BLaER1 treated with 17β-estradiol and CSF1 and Interleukin-3, amounts not matched to agents 10 nM and 100 nM (cell line): ENCODE data around the gene DUOXA2.
A peak's percentile ranks its signal among the peaks of the same experiment; 100 is the strongest.
"Not testable (repeated sequence)": the region's sequence is repeated elsewhere in the genome, so short reads cannot be mapped to it uniquely, and the experiment has no call there.

Experiments used
- H3K27ac ChIP-seq, 11 experiments: shearing (Covaris generic); formaldehyde crosslinking; 2 replicates each; pipeline ENCODE4 v1.8.1; 2022
- H3K27me3 ChIP-seq, 11 experiments: shearing (Covaris generic); formaldehyde crosslinking; 2 replicates each; pipeline ENCODE4 v1.8.1; 2022
- H3K36me3 ChIP-seq, 11 experiments: shearing (Covaris generic); formaldehyde crosslinking; 2 replicates each; pipeline ENCODE4 v1.8.1; 2022
- H3K4me1 ChIP-seq, 10 experiments: shearing (Covaris generic); formaldehyde crosslinking; 2 replicates each; pipeline ENCODE4 v1.8.1; 2022
- H3K4me2 ChIP-seq, 11 experiments: shearing (Covaris generic); formaldehyde crosslinking; 2 replicates each; pipeline ENCODE4 v1.8.1; 2022
- H3K4me3 ChIP-seq, 10 experiments: shearing (Covaris generic); formaldehyde crosslinking; 2 replicates each; pipeline ENCODE4 v1.8.1; 2022
- H3K9ac ChIP-seq, 11 experiments: shearing (Covaris generic); formaldehyde crosslinking; 2 replicates each; pipeline ENCODE4 v1.8.1; 2022
- H3K9me3 ChIP-seq, 11 experiments: shearing (Covaris generic); formaldehyde crosslinking; replicated peaks in 1 of 11; 2 replicates each; pipeline ENCODE4 v1.8.1; 2022
- H4K20me1 ChIP-seq, 11 experiments: shearing (Covaris generic); formaldehyde crosslinking; 2 replicates each; pipeline ENCODE4 v1.8.1; 2022
- Cebpa-rat ChIP-seq, 11 experiments: shearing (Covaris generic); IDR thresholded peaks; 2 replicates each; pipeline ENCODE4 v1.8.1; 2022

The DUOXA2 gene

DNA sequence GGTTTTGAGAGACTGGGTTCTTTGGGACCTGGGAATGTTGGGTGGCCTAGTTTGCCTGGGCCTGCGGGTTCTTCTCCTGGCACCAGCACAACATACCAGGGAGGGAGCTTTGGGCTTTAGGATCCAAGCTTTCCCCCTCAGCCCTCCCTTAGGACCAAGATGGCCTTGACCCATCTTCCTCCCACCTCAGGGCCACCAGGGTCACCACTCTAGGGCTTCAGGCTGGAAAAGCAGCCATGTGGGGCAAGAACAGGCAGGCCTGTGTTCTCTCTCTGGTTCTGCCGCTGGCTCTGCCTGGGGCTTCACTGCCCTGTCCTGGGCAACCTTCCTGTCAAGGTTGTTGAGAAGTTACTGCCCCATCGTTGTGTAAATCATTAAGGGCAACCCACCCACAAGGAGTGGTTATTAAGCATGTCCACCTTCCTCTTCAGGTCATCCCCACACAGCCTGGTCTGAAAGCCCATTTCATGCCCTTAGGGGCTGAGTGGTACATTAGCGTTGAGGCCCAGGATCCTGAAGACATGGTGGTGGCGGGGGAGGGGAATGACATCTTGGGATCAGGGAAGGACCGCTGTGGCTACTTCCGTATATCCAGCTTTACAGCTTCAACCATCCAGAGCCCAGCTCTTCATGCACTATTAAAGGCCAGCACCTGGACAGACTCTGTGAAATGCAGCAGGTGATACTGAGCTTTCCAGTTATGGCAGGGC lies 16.3 kb downstream of the DUOXA2 start:
- Histone ChIP-seq H3K27ac (no peak overlapping the region), H3K9me3 (peaks cover 0 to 8% (median 5%) of the 10 kb centered on the region in 11 experiments; a peak in 7 of 22 replicates), H3K4me1 (peaks cover 0 to 6% (median 0%) of the 10 kb centered on the region in 10 experiments; a peak in 2 of 20 replicates), H4K20me1 (no peaks in the 10 kb centered on the region), H3K36me3 (no peaks in the 10 kb centered on the region), H3K4me3 (no peak overlapping the region), H3K27me3 (peaks cover 0 to 7% (median 4%) of the 10 kb centered on the region in 11 experiments; a peak in 7 of 22 replicates), H3K9ac (no peak overlapping the region), H3K4me2 (no peak overlapping the region)
- no peak for TF ChIP-seq Cebpa-rat (IDR thresholded peaks at IDR 0.05)

DNA sequence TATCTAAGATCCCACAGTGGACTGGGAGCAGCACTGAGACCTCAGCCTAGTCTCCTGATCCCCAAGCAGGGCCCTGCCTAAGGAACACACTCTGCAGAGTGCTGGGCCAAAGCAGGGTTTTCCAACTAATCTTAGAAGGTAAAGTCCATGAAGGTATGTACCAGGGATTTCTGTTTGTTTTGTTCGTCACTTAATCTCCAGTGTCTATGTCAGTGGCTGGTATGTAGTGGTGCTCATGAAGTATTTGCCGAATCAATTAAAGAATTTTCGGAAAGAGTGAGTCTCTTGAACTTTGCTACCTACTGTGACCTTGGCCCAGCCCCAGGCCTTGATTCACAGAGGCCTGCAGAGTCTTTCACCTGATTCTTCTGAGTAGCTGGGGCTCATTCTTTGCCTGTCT lies 17.4 kb downstream of the DUOXA2 start:
- no peak overlapping the region for H3K4me2 ChIP-seq
- no peak overlapping the region for H3K9ac ChIP-seq
- H3K36me3 ChIP-seq: no peaks in the 10 kb centered on the region
- peaks cover 0 to 7% (median 4%) of the 10 kb centered on the region in 11 experiments; a peak in 7 of 22 replicates for H3K27me3 ChIP-seq
- H4K20me1 ChIP-seq: no peaks in the 10 kb centered on the region
- peaks cover 0 to 8% (median 5%) of the 10 kb centered on the region in 11 experiments; a peak in 7 of 22 replicates for H3K9me3 ChIP-seq
- H3K27ac ChIP-seq: no peak overlapping the region
- no peak overlapping the region for H3K4me3 ChIP-seq
- H3K4me1 ChIP-seq: peaks cover 0 to 8% (median 0%) of the 10 kb centered on the region in 10 experiments; a peak in 5 of 20 replicates
- TF ChIP-seq Cebpa-rat (IDR thresholded peaks at IDR 0.05): no peak

DNA sequence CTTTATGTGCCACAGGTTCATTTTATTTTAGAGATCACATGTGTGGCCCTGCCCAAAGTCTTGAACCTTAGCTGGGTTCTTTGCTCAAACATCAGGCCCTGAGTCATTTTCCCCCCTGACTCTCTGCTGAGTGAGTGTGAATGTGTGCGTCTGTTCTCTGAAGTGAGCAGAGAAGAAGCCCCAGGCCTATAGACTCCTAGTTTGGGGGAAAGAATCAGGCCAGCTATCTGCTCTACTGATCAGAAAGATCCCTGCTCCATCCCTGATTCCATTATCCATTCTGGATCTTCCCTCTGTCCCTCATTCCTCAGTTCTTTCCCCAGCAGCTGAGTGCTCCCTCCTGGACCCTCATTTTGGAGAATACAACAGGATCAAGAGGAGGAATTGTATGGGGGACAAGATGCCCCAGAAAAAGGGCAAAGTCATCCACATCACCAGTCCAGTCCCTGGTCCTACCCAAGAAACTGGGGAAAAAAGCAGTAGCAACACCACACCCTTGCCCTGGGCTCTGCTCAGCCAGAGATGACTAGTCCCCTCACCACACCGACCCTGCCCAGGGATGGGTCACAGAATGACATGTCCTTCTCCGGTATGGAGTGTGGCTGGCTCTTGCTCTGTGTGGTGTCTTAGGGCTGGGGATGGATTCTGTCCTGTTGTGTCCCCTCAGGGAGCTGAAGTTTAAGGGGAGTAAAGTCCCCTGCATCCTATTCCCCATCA lies 18.9 kb downstream of the DUOXA2 start:
- H3K9ac ChIP-seq: no peak overlapping the region
- H3K36me3 ChIP-seq: no peaks in the 10 kb centered on the region
- no peak overlapping the region for H3K4me2 ChIP-seq
- H3K4me1 ChIP-seq: peaks cover 0 to 12% (median 0%) of the 10 kb centered on the region in 10 experiments; a peak in 5 of 20 replicates
- peaks cover 0 to 7% (median 4%) of the 10 kb centered on the region in 11 experiments; a peak in 7 of 22 replicates for H3K27me3 ChIP-seq
- H4K20me1 ChIP-seq: no peaks in the 10 kb centered on the region
- no peak overlapping the region for H3K27ac ChIP-seq
- peaks cover 0 to 8% (median 5%) of the 10 kb centered on the region in 11 experiments; a peak in 7 of 22 replicates for H3K9me3 ChIP-seq
- TF ChIP-seq Cebpa-rat (IDR thresholded peaks at IDR 0.05): no peak
- no peak overlapping the region for H3K4me3 ChIP-seq

- Histone ChIP-seq H4K20me1 (no peaks in the 10 kb centered on the region), H3K36me3 (no peaks in the 10 kb centered on the region), H3K4me3 (no peak overlapping the region), H3K9ac (no peak overlapping the region), H3K27me3 (peaks cover 0 to 7% (median 4%) of the 10 kb centered on the region in 11 experiments; a peak in 7 of 22 replicates), H3K4me2 (0 out of 22 replicates have a peak overlapping the region, but pooled peaks of 1 of the 11 experiments have one; percentile 10), H3K27ac (no peak overlapping the region), H3K4me1 (peaks cover 0 to 12% (median 0%) of the 10 kb centered on the region in 10 experiments; a peak in 5 of 20 replicates), H3K9me3 (peaks cover 0 to 8% (median 5%) of the 10 kb centered on the region in 11 experiments; a peak in 7 of 22 replicates)
- TF ChIP-seq Cebpa-rat (IDR thresholded peaks at IDR 0.05): no peak
Observed at GRCh38 chr15:45133561-45133920, 19.4 kb downstream of the DUOXA2 start.

DNA sequence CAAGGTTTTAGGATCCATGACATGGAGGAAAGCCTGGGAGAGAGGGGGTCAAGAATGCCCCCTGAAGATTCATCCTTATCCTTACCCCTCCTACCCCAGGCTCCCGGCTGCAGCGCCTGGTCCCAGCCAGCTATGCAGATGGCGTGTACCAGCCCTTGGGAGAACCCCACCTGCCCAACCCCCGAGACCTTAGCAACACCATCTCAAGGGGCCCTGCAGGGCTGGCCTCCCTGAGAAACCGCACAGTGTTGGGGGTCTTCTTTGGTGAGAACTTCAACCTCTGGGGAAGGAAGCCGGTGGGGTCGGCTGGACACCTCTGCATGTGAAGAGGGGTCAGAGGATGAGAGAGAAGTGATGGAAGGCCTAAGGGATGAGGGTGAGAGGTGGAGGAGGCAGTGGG lies 19.9 kb downstream of the DUOXA2 start:
- peaks cover 0 to 8% (median 5%) of the 10 kb centered on the region in 11 experiments; a peak in 7 of 22 replicates for H3K9me3 ChIP-seq
- H3K4me1 ChIP-seq: peaks cover 0 to 12% (median 0%) of the 10 kb centered on the region in 10 experiments; a peak in 5 of 20 replicates
- H4K20me1 ChIP-seq: no peaks in the 10 kb centered on the region
- H3K36me3 ChIP-seq: no peaks in the 10 kb centered on the region
- H3K9ac ChIP-seq: no peak overlapping the region
- no peak for TF ChIP-seq Cebpa-rat (IDR thresholded peaks at IDR 0.05)
- peaks cover 0 to 7% (median 4%) of the 10 kb centered on the region in 11 experiments; a peak in 7 of 22 replicates for H3K27me3 ChIP-seq
- H3K27ac ChIP-seq: no peak overlapping the region
- no peak overlapping the region for H3K4me2 ChIP-seq
- H3K4me3 ChIP-seq: no peak overlapping the region

DNA sequence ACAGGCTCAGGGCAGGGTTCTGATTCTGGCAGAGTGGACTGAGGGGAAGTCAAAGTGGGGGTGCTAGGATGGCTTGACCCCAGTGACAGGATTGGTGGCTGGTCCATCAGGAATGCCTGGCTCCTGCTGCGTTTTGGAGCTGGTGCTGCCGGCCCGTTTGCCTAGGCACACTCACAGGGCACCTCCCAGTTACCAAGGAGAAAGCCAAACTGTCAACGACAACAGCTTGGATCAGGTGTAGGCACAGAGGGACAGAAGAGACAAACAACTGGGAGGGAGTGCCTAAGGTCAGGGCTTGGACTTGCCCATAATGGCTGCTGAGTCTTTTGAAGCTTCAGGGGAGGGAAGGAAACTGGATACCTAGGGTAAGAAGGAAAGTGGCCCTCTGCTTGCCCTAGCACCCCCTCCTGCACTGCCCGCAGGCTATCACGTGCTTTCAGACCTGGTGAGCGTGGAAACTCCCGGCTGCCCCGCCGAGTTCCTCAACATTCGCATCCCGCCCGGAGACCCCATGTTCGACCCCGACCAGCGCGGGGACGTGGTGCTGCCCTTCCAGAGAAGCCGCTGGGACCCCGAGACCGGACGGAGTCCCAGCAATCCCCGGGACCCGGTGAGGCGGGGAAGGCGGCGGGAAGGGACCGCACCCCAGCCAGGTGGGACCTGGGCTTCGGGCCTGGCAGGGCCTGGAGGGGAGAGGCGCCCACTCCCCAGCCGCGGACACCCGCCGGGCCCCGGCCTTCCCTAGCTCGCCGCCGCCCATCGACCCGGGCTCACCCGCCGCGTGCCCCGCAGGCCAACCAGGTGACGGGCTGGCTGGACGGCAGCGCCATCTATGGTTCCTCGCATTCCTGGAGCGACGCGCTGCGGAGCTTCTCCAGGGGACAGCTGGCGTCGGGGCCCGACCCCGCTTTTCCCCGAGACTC lies 20.8 kb downstream of the DUOXA2 start:
- Histone ChIP-seq H3K4me2 (no peak overlapping the region), H3K36me3 (no peaks in the 10 kb centered on the region), H3K9ac (no peak overlapping the region), H3K27me3 (peaks cover 0 to 7% (median 4%) of the 10 kb centered on the region in 11 experiments; a peak in 7 of 22 replicates), H3K4me1 (peaks cover 0 to 12% (median 0%) of the 10 kb centered on the region in 10 experiments; a peak in 5 of 20 replicates), H3K27ac (no peak overlapping the region), H4K20me1 (no peaks in the 10 kb centered on the region), H3K4me3 (no peak overlapping the region), H3K9me3 (peaks cover 0 to 8% (median 5%) of the 10 kb centered on the region in 11 experiments; a peak in 7 of 22 replicates)
- no peak for TF ChIP-seq Cebpa-rat (IDR thresholded peaks at IDR 0.05)

DNA sequence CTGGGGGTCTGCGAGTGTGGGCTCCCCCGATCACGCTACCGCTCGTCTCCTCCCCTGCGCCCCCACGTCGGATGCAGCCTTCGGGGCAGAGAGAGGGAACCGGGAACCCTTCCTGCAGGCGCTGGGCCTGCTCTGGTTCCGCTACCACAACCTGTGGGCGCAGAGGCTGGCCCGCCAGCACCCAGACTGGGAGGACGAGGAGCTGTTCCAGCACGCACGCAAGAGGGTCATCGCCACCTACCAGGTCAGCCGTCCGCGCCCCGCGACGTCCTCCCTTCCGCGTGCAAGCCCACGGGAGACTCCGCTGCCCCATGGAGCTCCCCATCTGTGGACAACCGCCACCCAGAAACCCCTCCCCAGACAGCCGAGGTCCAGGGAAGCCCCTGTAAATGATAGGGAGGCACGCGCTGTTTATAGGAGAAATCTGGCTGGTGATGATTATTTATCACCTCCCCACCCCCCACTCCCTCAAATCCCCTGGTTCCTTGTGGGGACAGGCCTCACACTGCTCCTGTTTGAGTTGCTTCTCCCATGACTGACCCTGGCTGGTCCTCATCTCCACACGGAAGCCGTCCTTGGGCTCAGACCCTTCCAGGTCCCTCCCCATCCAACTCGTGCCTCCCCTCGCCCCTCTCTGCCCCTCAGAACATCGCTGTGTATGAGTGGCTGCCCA lies 21.7 kb downstream of the DUOXA2 start:
- not testable (repeated sequence) for H3K4me2 ChIP-seq, H3K27ac ChIP-seq, H3K36me3 ChIP-seq, H3K27me3 ChIP-seq, H3K9ac ChIP-seq, H4K20me1 ChIP-seq, H3K4me3 ChIP-seq, H3K9me3 ChIP-seq
- H3K4me1 ChIP-seq: peaks cover 0 to 12% (median under 1%) of the 10 kb centered on the region in 10 experiments; a peak in 7 of 20 replicates

DNA sequence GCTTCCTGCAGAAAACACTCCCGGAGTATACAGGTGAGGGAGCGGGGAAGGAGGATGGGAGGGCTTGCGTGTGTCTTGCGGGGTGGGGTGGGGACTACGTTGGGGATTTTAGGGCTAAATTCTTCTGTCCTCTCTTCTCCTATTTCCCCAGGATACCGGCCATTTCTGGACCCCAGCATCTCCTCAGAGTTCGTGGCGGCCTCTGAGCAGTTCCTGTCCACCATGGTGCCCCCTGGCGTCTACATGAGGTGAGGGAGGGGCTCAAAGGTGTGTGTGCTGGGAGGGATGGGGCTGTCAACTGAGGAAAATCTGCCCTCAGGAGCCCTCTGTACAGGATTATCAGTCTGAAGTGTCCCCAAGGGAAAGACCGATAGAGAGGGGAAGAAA lies 22.2 kb downstream of the DUOXA2 start:
- no peak for TF ChIP-seq Cebpa-rat (IDR thresholded peaks at IDR 0.05)
- Histone ChIP-seq H3K4me3 (no peak overlapping the region), H3K4me1 (peaks cover 0 to 16% (median 4%) of the 10 kb centered on the region in 10 experiments; a peak in 15 of 20 replicates), H4K20me1 (no peaks in the 10 kb centered on the region), H3K36me3 (no peaks in the 10 kb centered on the region), H3K4me2 (peak overlapping the region in 4 of 11 experiments; percentile 2 to 25 (median 7); a peak in 2 of 22 replicates), H3K27me3 (peaks cover 0 to 7% (median 4%) of the 10 kb centered on the region in 11 experiments; a peak in 7 of 22 replicates), H3K27ac (no peak overlapping the region), H3K9me3 (peaks cover 0 to 8% (median 5%) of the 10 kb centered on the region in 11 experiments; a peak in 7 of 22 replicates), H3K9ac (no peak overlapping the region)
